HepG2 (cell line): Measurements from ENCODE around the gene SDC4. TPM values are rescaled to one million over a fixed set of nuclear protein-coding genes. Genes with fewer than 3 reads are reported as not detected.

Source experiments
- ATAC-seq: fragments of 200-7000 bp; cut with Tn5 transposase; 3 replicates; pipeline ENCODE4 v1.9.1; 2020; ENCODE audit warnings: mild to moderate bottlenecking, moderate library complexity
- BruUV-seq: library from RNA; stranded (reverse); fragments of 400-500 nt; replicated peaks from 2 replicates; lab custom pipeline; 2021; lab: Mats Ljungman, UMichigan
- CTCF ChIA-PET: fragments of 300-600 bp; formaldehyde crosslinking; extraction: SDS; loops from one replicate; lab custom pipeline; 2021; ENCODE audit warnings: low total read pairs, inconsistent platforms, low intra/inter-chr PET ratio; lab: Yijun Ruan, JAX
- POLR2A ChIA-PET: fragments of 350-600 bp; sonication (Branson Sonifier 250); formaldehyde crosslinking; loops from one replicate; lab custom pipeline; 2020; ENCODE audit warnings: antibody characterized with exemption, inconsistent platforms; lab: Yijun Ruan, JAX
- DNase-seq: peaks from one replicate; pipeline ENCODE4 v3.0.0-alpha.2; 2015; ENCODE audit warnings: low spot score
- FAIRE-seq: peaks from 3 replicates; lab custom pipeline; 2011; peaks lifted over from hg19 to GRCh38; lab: Jason Lieb, UNC
- H2AFZ ChIP-seq: one replicate; pipeline ENCODE4 v1.6.1; 2011; ENCODE audit warnings: low read length, inconsistent platforms
- H3K27ac ChIP-seq: fragments of 300-600 bp; 3 replicates; pipeline ENCODE4 v1.8.0; 2011; ENCODE audit warnings: mixed run types, mild to moderate bottlenecking, mixed read lengths, low read length, inconsistent platforms; ENCODE audit not compliant: insufficient read depth; ENCODE audit errors: extremely low read length
- H3K27me3 ChIP-seq, 2 experiments: fragments of 200-600 bp in 1 of 2; 2 replicates in 1 of 2; 3 replicates in 1 of 2; pipeline versions ENCODE4 v1.6.0 to v1.8.0; 2011; ENCODE audit warnings: low read length in 2 of 2, mild to moderate bottlenecking in 2 of 2, moderate library complexity in 2 of 2, inconsistent platforms in 1 of 2; ENCODE audit not compliant: insufficient read depth in 2 of 2, control insufficient read depth in 1 of 2
- H3K36me3 ChIP-seq, 2 experiments: fragments of 200-600 bp in 1 of 2; replicated peaks in 1 of 2; 2 replicates in 1 of 2; 3 replicates in 1 of 2; pipeline versions ENCODE4 v1.5.1 to v1.8.0; 2011; ENCODE audit warnings: low read length in 2 of 2, inconsistent platforms in 1 of 2; ENCODE audit not compliant: insufficient read depth in 2 of 2, control insufficient read depth in 1 of 2
- H3K4me1 ChIP-seq: 2 replicates; pipeline ENCODE4 v1.5.1; 2012; ENCODE audit warnings: low read length, inconsistent platforms; ENCODE audit not compliant: insufficient read depth
- H3K4me2 ChIP-seq: 2 replicates; pipeline ENCODE4 v1.6.0; 2011; ENCODE audit warnings: low read depth, low read length, inconsistent platforms
- H3K4me3 ChIP-seq, 3 experiments: fragments of 200-600 bp in 1 of 3; sonication (generic), shearing (Covaris generic) in 1 of 3; replicated peaks in 1 of 3; 2 replicates each; pipeline ENCODE4 v1.5.1; 2011 to 2016; ENCODE audit warnings: low read length in 3 of 3, inconsistent platforms in 2 of 3, low read depth in 2 of 3, mild to moderate bottlenecking in 2 of 3, control low read depth in 1 of 3, mixed read lengths in 1 of 3; ENCODE audit not compliant: insufficient read depth in 1 of 3
- H3K79me2 ChIP-seq: one replicate; pipeline ENCODE4 v1.6.1; 2011; ENCODE audit warnings: low read length, inconsistent platforms; ENCODE audit not compliant: insufficient read depth
- H3K9ac ChIP-seq: 2 replicates; pipeline ENCODE4 v1.6.0; 2011; ENCODE audit warnings: mild to moderate bottlenecking, low read depth, low read length, inconsistent platforms; ENCODE audit not compliant: insufficient read depth
- H3K9me3 ChIP-seq: 2 replicates; pipeline ENCODE4 v1.5.1; 2012; ENCODE audit warnings: mild to moderate bottlenecking, low read length
- H4K20me1 ChIP-seq: 2 replicates; pipeline ENCODE4 v1.6.0; 2011; ENCODE audit warnings: inconsistent platforms, mild to moderate bottlenecking, low read length, moderate library complexity; ENCODE audit not compliant: insufficient read depth
- AGO2 ChIP-seq: fragments of 200-400 bp; formaldehyde crosslinking; optimal IDR thresholded peaks from 2 replicates; pipeline ENCODE3; 2017; ENCODE audit warnings: mild to moderate bottlenecking, low read depth, low read length, moderate library complexity
- ARID2 ChIP-seq: sonication (generic); formaldehyde crosslinking; IDR thresholded peaks from 2 replicates; pipeline ENCODE4 v1.8.1; 2022; ENCODE audit warnings: mild to moderate bottlenecking, missing genetic modification reagents, borderline replicate concordance
- ATF1 ChIP-seq: IDR thresholded peaks from 2 replicates; pipeline ENCODE4 v1.6.1; 2016; ENCODE audit warnings: mild to moderate bottlenecking, control low read depth
- CBX1 ChIP-seq: IDR thresholded peaks from one replicate; pipeline ENCODE4 v1.6.1; 2016; ENCODE audit warnings: antibody characterized with exemption, low read depth
- ISX ChIP-seq: sonication (generic); formaldehyde crosslinking; conservative IDR thresholded peaks from 2 replicates; pipeline ENCODE4 v1.5.0; 2020; ENCODE audit warnings: missing genetic modification reagents
- KLF12 ChIP-seq: sonication (generic); formaldehyde crosslinking; IDR thresholded peaks from 2 replicates; pipeline ENCODE4 v1.4.0; 2020; ENCODE audit warnings: missing genetic modification reagents, borderline replicate concordance
- NR3C1 ChIP-seq: sonication (generic); formaldehyde crosslinking; IDR thresholded peaks from 2 replicates; pipeline ENCODE4 v1.4.0; 2020; ENCODE audit warnings: missing genetic modification reagents
- PAX8 ChIP-seq: sonication (generic); formaldehyde crosslinking; IDR thresholded peaks from 2 replicates; pipeline ENCODE4 v1.8.0; 2022; ENCODE audit warnings: mild to moderate bottlenecking, missing genetic modification reagents, borderline replicate concordance
- PCBP1 ChIP-seq: fragments of 200-400 bp; formaldehyde crosslinking; IDR thresholded peaks from 2 replicates; pipeline ENCODE4 v1.6.1; 2017; ENCODE audit warnings: mild to moderate bottlenecking, low read depth, low read length, borderline replicate concordance
- RBM39 ChIP-seq: fragments of 200-400 bp; formaldehyde crosslinking; IDR thresholded peaks from one replicate; pipeline ENCODE4 v1.6.1; 2018; ENCODE audit warnings: antibody characterized with exemption, mild to moderate bottlenecking, low read depth, low read length; ENCODE audit not compliant: poor library complexity, severe bottlenecking
- TRIM24 ChIP-seq: sonication (generic); formaldehyde crosslinking; IDR thresholded peaks from 2 replicates; pipeline ENCODE4 v1.8.0; 2022; ENCODE audit warnings: mild to moderate bottlenecking, missing genetic modification reagents
- ZMYM4 ChIP-seq: sonication (generic); formaldehyde crosslinking; IDR thresholded peaks from 2 replicates; pipeline ENCODE4 v1.8.1; 2023; ENCODE audit warnings: mild to moderate bottlenecking, missing genetic modification reagents
- ZNF234 ChIP-seq: sonication (generic); formaldehyde crosslinking; conservative IDR thresholded peaks from 2 replicates; pipeline ENCODE4 v1.5.1; 2020; ENCODE audit warnings: mild to moderate bottlenecking, missing genetic modification reagents
- ZNF558 ChIP-seq: sonication (generic); formaldehyde crosslinking; IDR thresholded peaks from 2 replicates; pipeline ENCODE4 v1.9.0; 2022; ENCODE audit warnings: mild to moderate bottlenecking, missing genetic modification reagents, borderline replicate concordance
- ZNF7 ChIP-seq: IDR thresholded peaks from 2 replicates; pipeline ENCODE4 v1.6.1; 2016; ENCODE audit warnings: missing biosample characterization, missing genetic modification reagents
- ZNF784 ChIP-seq: sonication (generic); formaldehyde crosslinking; IDR thresholded peaks from 2 replicates; pipeline ENCODE4 v1.5.1; 2020; ENCODE audit warnings: missing genetic modification reagents, mild to moderate bottlenecking, borderline replicate concordance
- ZNF879 ChIP-seq: sonication (generic); formaldehyde crosslinking; IDR thresholded peaks from 2 replicates; pipeline ENCODE4 v1.8.1; 2023; ENCODE audit warnings: missing genetic modification reagents
- whole genome bisulfite sequencing: methylation state at CpG from one replicate; pipeline ENCODE4 v1.1.6; 2017; ENCODE audit warnings: low lambda C conversion rate; 5-methylcytosine and 5-hydroxymethylcytosine counted together
- in situ Hi-C: cut with HindIII; loops from 2 replicates; pipeline ENCODE4 v1.10.0; 2017; ENCODE audit warnings: low pct_unique_long_range_greater_than_20kb; ENCODE audit not compliant: extremely low pct_ligation_motif_present
- intact Hi-C: fragments of 100-400 bp; cut with micrococcal nuclease; formaldehyde crosslinking; loops from one replicate; pipeline ENCODE4 v1.10.0; 2022; ENCODE audit not compliant: unreplicated experiment
- polyA plus RNA-seq, 8 experiments: library from polyadenylated mRNA; depleted of rRNA in 3 of 8; stranded (reverse) in 7 of 8; unstranded in 1 of 8; fragments of >200 nt; fragmentation: Illumina TruSeq in 4 of 8; extraction: Trizol in 4 of 8; gene quantifications; 2 replicates each; pipeline versions ENCODE4 v1.2.1 to v1.2.3, GENCODE V29; 2011 to 2016; ENCODE audit warnings: low read depth in 4 of 8, missing spikeins in 1 of 8, mixed read lengths in 1 of 8; ENCODE audit not compliant: insufficient read depth in 1 of 8
- total RNA-seq, 5 experiments: library from RNA; depleted of rRNA; stranded (reverse); fragments of >200 nt; fragmentation: Illumina TruSeq; extraction: Trizol; gene quantifications; 2 replicates each; pipeline ENCODE4 v1.2.3, GENCODE V29; 2016; ENCODE audit warnings: low read depth in 1 of 5
- TF ChIP-seq, protein P1 (sequence below): sonication (generic); formaldehyde crosslinking; IDR thresholded peaks from 2 replicates; pipeline ENCODE4 v1.4.0; 2020; ENCODE audit warnings: missing genetic modification reagents

SDC4 gene
- total and polyA plus RNA-seq, 2 of the 13 experiments (the other 11 are each of a cell fraction or from before 2014, with no cell fraction given), result 49.0 to 65.1 TPM

- TF ChIP-seq ISX (CRISPR knock-in tag), result 0 out of 2 replicates have a peak, but pooled peaks have one; percentile 5
- TF ChIP-seq ZNF558, result 0 out of 2 replicates have a peak, but pooled peaks have one; percentile 58
- TF ChIP-seq ZNF7 (CRISPR knock-in tag), result no peak
- 0 out of 2 replicates have a peak, but pooled peaks have one; percentile 21 for TF ChIP-seq ZNF879 (CRISPR knock-in tag)
These were observed 15.6 kb upstream of the SDC4 start (continued) for GRCh38 chr20:45363611-45364492.

DNA sequence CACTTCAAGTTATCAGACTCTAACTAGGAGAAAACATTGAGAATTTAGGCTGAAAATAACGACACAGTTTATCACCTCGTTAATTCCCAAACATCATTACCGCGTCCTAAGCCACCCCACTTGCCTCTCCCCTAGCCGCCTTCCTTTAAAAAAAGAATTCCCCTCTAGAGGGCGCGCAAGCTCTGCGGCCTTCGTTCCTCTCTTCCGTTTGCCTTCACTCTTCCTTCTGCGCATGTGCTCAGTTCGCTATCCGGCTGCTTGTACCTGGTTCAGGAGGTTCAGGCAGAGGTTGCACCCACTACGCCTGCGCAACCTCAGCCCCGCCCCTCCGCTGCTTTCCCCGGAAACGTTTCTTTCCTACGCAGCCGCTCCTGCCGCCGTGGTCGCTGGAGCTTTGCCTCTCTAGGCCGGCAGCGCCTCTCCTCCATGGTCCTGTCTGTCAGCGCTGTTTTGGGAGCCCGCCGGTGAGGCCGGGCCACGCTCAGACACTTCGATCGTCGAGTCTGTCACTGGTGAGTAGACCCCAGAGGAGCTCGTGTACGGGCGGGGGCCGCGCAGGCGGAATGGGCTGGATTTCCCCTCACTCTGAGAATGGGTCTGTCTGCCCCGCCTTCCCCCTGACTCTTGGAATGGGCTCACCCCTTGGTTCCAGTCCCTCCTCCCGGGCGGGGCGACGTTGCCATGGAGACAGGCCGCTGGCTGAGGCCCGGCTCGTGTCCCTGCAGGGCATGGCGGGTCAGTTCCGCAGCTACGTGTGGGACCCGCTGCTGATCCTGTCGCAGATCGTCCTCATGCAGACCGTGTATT is 14.8 kb upstream of the SDC4 start, which contains the start of gene SYS1:
SYS1 (plus strand) TSS at position 353 of the 807 bp plus-strand sequence; CDS start at position 729, 376 bp downstream.
- H3K9me3 ChIP-seq, result no peaks in the 10 kb centered on the region
- peak within 1 kb of the TSS; percentile 78 to 95 (median 91) for H3K4me3 ChIP-seq
- FAIRE-seq (peak; percentile 92), ATAC-seq (peak; percentile 89), DNase-seq (peak; percentile 100)
- WGBS, result under 1% methylated on average over 48 of the region's 55 CpGs
- intact Hi-C loops (loop anchor here (1.0 to 5.0 kb wide), 4 partner anchors 40 to 409 kb away; partner anchors contain the start of gene PIGT), in situ Hi-C loops (no loop called here)
- peak within 1 kb of the TSS; percentile 93 for H3K9ac ChIP-seq
- POLR2A ChIA-PET, result interaction anchor here (1.0 to 29.5 kb wide), 20 partner anchors 8 to 429 kb away, joined by 3 to 1422 read pairs (median 7); partner anchors contain the start of genes DNTTIP1, PIGT, SDC4 and WFDC3
- peak within 1 kb of the TSS; percentile 68 for H2AFZ ChIP-seq
- peaks cover 13% of the 10 kb centered on the region for H3K79me2 ChIP-seq
- peaks cover 5% of the 10 kb centered on the region; the same call in 1 of the 2 replicates for H4K20me1 ChIP-seq
- H3K27ac ChIP-seq, result peak within 1 kb of the TSS; percentile 92
- H3K4me2 ChIP-seq, result peak within 1 kb of the TSS; percentile 94
- BruUV-seq, result TSS peak; percentile 67
- peaks cover 64% of the 10 kb centered on the region for H3K4me1 ChIP-seq
- peaks cover 17 to 27% of the 10 kb centered on the region in 2 experiments for H3K36me3 ChIP-seq
- CTCF ChIA-PET, result interaction anchor here (0.8 to 2.8 kb wide), 5 partner anchors 11 to 451 kb away, joined by 3 to 22 read pairs (median 4); no protein-coding TSS in a partner anchor
- no peaks in the 10 kb centered on the region; a peak in 2 of 5 replicates for H3K27me3 ChIP-seq
- TF ChIP-seq ZMYM4 (CRISPR knock-in tag), result peak; percentile 97
- TF ChIP-seq ATF1 (CRISPR knock-in tag), result no peak; the same call in none of the 2 replicates
- TF ChIP-seq ZNF784, result peak; percentile 91
- peak; percentile 5; the same call in 1 of the 2 replicates for TF ChIP-seq NR3C1 (CRISPR knock-in tag)
- no peak for TF ChIP-seq TRIM24 (CRISPR knock-in tag)
- TF ChIP-seq AGO2, result peak; percentile 92
- TF ChIP-seq, protein P1, sequence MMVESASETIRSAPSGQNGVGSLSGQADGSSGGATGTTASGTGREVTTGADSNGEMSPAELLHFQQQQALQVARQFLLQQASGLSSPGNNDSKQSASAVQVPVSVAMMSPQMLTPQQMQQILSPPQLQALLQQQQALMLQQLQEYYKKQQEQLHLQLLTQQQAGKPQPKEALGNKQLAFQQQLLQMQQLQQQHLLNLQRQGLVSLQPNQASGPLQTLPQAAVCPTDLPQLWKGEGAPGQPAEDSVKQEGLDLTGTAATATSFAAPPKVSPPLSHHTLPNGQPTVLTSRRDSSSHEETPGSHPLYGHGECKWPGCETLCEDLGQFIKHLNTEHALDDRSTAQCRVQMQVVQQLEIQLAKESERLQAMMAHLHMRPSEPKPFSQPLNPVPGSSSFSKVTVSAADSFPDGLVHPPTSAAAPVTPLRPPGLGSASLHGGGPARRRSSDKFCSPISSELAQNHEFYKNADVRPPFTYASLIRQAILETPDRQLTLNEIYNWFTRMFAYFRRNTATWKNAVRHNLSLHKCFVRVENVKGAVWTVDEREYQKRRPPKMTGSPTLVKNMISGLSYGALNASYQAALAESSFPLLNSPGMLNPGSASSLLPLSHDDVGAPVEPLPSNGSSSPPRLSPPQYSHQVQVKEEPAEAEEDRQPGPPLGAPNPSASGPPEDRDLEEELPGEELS, result peak; percentile 56
- no peak for TF ChIP-seq ZNF234 (CRISPR knock-in tag)
- peak; percentile 29; the same call in 1 of the 2 replicates for TF ChIP-seq KLF12 (CRISPR knock-in tag)
- TF ChIP-seq CBX1, result peak; percentile 74
- peak; percentile 98 for TF ChIP-seq RBM39
- peak; percentile 99 for TF ChIP-seq PAX8 (CRISPR knock-in tag)
- TF ChIP-seq PCBP1, result peak; percentile 95
- no peak for TF ChIP-seq ARID2
